ENCODE results near the gene VIPR2. TPM values are rescaled to one million over a fixed set of nuclear protein-coding genes. Genes with fewer than 3 reads are reported as not detected.

VIPR2 gene
- polyA plus RNA-seq, 1 experiment: not detected

- TF ChIP-seq CTCF (IDR thresholded peaks at IDR 0.05; ENCODE audit: insufficient read depth, low read depth, low read length): no peak
- POLR2A ChIA-PET: no interaction called here
Observed at GRCh38 chr7:159024280-159024951, 120.3 kb downstream of the VIPR2 start.

GRCh38 chr7:159023746-159024145 lies 120.9 kb downstream of the VIPR2 start:
- Histone ChIP-seq H3K36me3 (ENCODE audit: control insufficient read depth, insufficient read depth, low read length) (no peaks in the 10 kb centered on the region), H3K4me3 (ENCODE audit: low read depth, low read length) (no peak overlapping the region), H3K27me3 (ENCODE audit: control insufficient read depth, insufficient read depth, low read length) (no peaks in the 10 kb centered on the region)
- ChIA-PET POLR2A (no interaction called here), CTCF (no interaction called here)
- no peak for TF ChIP-seq CTCF (IDR thresholded peaks at IDR 0.05; ENCODE audit: insufficient read depth, low read depth, low read length)
- DNase-seq (ENCODE audit: low read depth): no peak

More at GRCh38 chr7:159024280-159024951, 120.3 kb downstream of the VIPR2 start:
- CTCF ChIA-PET: no interaction called here
- Histone ChIP-seq H3K27me3 (ENCODE audit: control insufficient read depth, insufficient read depth, low read length) (no peaks in the 10 kb centered on the region), H3K36me3 (ENCODE audit: control insufficient read depth, insufficient read depth, low read length) (no peaks in the 10 kb centered on the region), H3K4me3 (ENCODE audit: low read depth, low read length) (no peak overlapping the region)
- DNase-seq (ENCODE audit: low read depth): no peak

GRCh38 chr7:159023206-159023605 lies 121.5 kb downstream of the VIPR2 start:
- ChIA-PET CTCF (no interaction called here), POLR2A (no interaction called here)
- no peak for DNase-seq (ENCODE audit: low read depth)
- TF ChIP-seq CTCF (IDR thresholded peaks at IDR 0.05; ENCODE audit: insufficient read depth, low read depth, low read length): no peak
- Histone ChIP-seq H3K36me3 (ENCODE audit: control insufficient read depth, insufficient read depth, low read length) (no peaks in the 10 kb centered on the region), H3K4me3 (ENCODE audit: low read depth, low read length) (no peak overlapping the region), H3K27me3 (ENCODE audit: control insufficient read depth, insufficient read depth, low read length) (no peaks in the 10 kb centered on the region)

- TF ChIP-seq CTCF (IDR thresholded peaks at IDR 0.05; ENCODE audit: insufficient read depth, low read depth, low read length): no peak
- no peaks in the 10 kb centered on the region for H3K36me3 ChIP-seq (ENCODE audit: control insufficient read depth, insufficient read depth, low read length)
- H3K27me3 ChIP-seq (ENCODE audit: control insufficient read depth, insufficient read depth, low read length): no peaks in the 10 kb centered on the region
- CTCF ChIA-PET: no interaction called here
- POLR2A ChIA-PET: no interaction called here
- no peak for DNase-seq (ENCODE audit: low read depth)
- H3K4me3 ChIP-seq (ENCODE audit: low read depth, low read length): no peak overlapping the region
Observed at GRCh38 chr7:159022238-159022993, 122.3 kb downstream of the VIPR2 start.

- no peak for DNase-seq (ENCODE audit: low read depth)
- no peaks in the 10 kb centered on the region for H3K27me3 ChIP-seq (ENCODE audit: control insufficient read depth, insufficient read depth, low read length)
- H3K4me3 ChIP-seq (ENCODE audit: low read depth, low read length): no peak overlapping the region
- no peak for TF ChIP-seq CTCF (IDR thresholded peaks at IDR 0.05; ENCODE audit: insufficient read depth, low read depth, low read length)
- ChIA-PET CTCF (no interaction called here), POLR2A (no interaction called here)
- H3K36me3 ChIP-seq (ENCODE audit: control insufficient read depth, insufficient read depth, low read length): no peaks in the 10 kb centered on the region
Observed at GRCh38 chr7:159020987-159021386, 123.7 kb downstream of the VIPR2 start.
